ENCODE results near the gene MTCP1. TPM values are rescaled to one million over a fixed set of nuclear protein-coding genes. Genes with fewer than 3 reads are reported as not detected.

Gene MTCP1
- total and polyA plus RNA-seq, 2 of the 8 experiments (the other 6 are each of a cell fraction or from before 2014, with no cell fraction given), result 1.2 to 12.3 TPM

GRCh38 chrX:155115174-155115819 lies 44.4 kb upstream of the MTCP1 start:
- ChIA-PET POLR2A (ENCODE audit: partially characterized antibody) (no interaction called here), CTCF (ENCODE audit: partially characterized antibody) (no interaction called here)
- H3K9ac ChIP-seq (replicated peaks in 1 of 4; ENCODE audit: extremely low read depth in 1 of 4, low read depth in 3 of 4, low read length in 3 of 4), result no peak overlapping the region
- H3K4me1 ChIP-seq (replicated peaks in 1 of 4; ENCODE audit: control insufficient read depth in 3 of 4, insufficient read depth in 4 of 4, low read length in 3 of 4), result no peaks in the 10 kb centered on the region
- H3K27ac ChIP-seq (ENCODE audit: low read depth, low read length), result no peak overlapping the region
- no peak overlapping the region for H2AK5ac ChIP-seq (ENCODE audit: low read depth, low read length)
- no peaks in the 10 kb centered on the region for H3K79me1 ChIP-seq (ENCODE audit: low read depth, low read length)
- DNase-seq (ENCODE audit: low read depth in 1 of 2, low spot score in 2 of 2) (no peak), FAIRE-seq (no peak)
- H3K56ac ChIP-seq (replicated peaks; ENCODE audit: insufficient read length, low read depth, low read length), result no peak overlapping the region
- H4K20me1 ChIP-seq (replicated peaks in 1 of 2; ENCODE audit: control insufficient read depth in 1 of 2, insufficient read depth in 2 of 2, low read length in 2 of 2), result no peaks in the 10 kb centered on the region
- no peak overlapping the region for H2BK20ac ChIP-seq (ENCODE audit: low read length)
- WGBS, 2 experiments (ENCODE audit: extremely low coverage in 1 of 2, insufficient coverage in 1 of 2, insufficient read length in 1 of 2, insufficient replicate concordance in 2 of 2, low coverage in 1 of 2, low lambda C conversion rate in 2 of 2, missing lambda C conversion rate in 1 of 2), result 93% methylated on average over 1 of the region's 1 CpG; no CpG with 5 or more reads in 1 of the 2 experiments
- H2BK5ac ChIP-seq (ENCODE audit: low read depth, low read length), result no peak overlapping the region
- no peaks in the 10 kb centered on the region for H3K23me2 ChIP-seq (ENCODE audit: low read depth, low read length)
- no peak overlapping the region for H2BK12ac ChIP-seq (ENCODE audit: low read depth, low read length)
- H3K23ac ChIP-seq (ENCODE audit: insufficient read length), result no peak overlapping the region
- no peak overlapping the region for H3K14ac ChIP-seq (ENCODE audit: insufficient read length)
- no peak overlapping the region for H2AFZ ChIP-seq (ENCODE audit: low read length)
- H3K18ac ChIP-seq (ENCODE audit: extremely low read depth, low read length), result no peak overlapping the region
- no peak overlapping the region for H2BK120ac ChIP-seq (replicated peaks; ENCODE audit: low read depth, low read length)
- H4K8ac ChIP-seq (ENCODE audit: extremely low read depth, insufficient read depth, low read length), result no peak overlapping the region
- H2BK15ac ChIP-seq (ENCODE audit: low read length), result no peak overlapping the region
- H4K5ac ChIP-seq (ENCODE audit: insufficient read length, low read depth, low read length), result no peak overlapping the region
- no peaks in the 10 kb centered on the region for H3K9me3 ChIP-seq (ENCODE audit: insufficient read depth in 2 of 2, low read depth in 1 of 2, low read length in 1 of 2)
- no peaks in the 10 kb centered on the region for H3K79me2 ChIP-seq (ENCODE audit: control insufficient read depth in 1 of 2, insufficient read depth in 2 of 2, low read length in 2 of 2)
- H3K4ac ChIP-seq (replicated peaks; ENCODE audit: insufficient read length, low read depth, low read length), result no peak overlapping the region
- H3K36me3 ChIP-seq (ENCODE audit: control insufficient read depth in 2 of 4, insufficient read depth in 4 of 4, low read length in 3 of 4), result peaks cover 0 to 4% (median 0%) of the 10 kb centered on the region in 4 experiments; a peak in 4 of 8 replicates
- H3K27me3 ChIP-seq (replicated peaks in 1 of 4; ENCODE audit: control insufficient read depth in 3 of 4, extremely low read depth in 1 of 4, insufficient read depth in 3 of 4, low read length in 3 of 4), result no peaks in the 10 kb centered on the region
- no peak overlapping the region for H3K4me2 ChIP-seq (ENCODE audit: insufficient read depth in 1 of 2, low read depth in 2 of 2, low read length in 2 of 2)
- no peak for TF ChIP-seq ATF3 (IDR thresholded peaks at IDR 0.05; ENCODE audit: insufficient read depth, low read depth, low read length)
- TF ChIP-seq TAF7 (optimal IDR thresholded peaks at IDR 0.05; ENCODE audit: borderline replicate concordance, low read depth, low read length), result no peak
- no peak for TF ChIP-seq EGR1 (IDR thresholded peaks at IDR 0.05; ENCODE audit: borderline replicate concordance, low read depth, low read length)
- TF ChIP-seq POLR2AphosphoS5 (IDR thresholded peaks at IDR 0.05; ENCODE audit: low read depth, low read length), result no peak
- no peak for TF ChIP-seq CREB1 (IDR thresholded peaks at IDR 0.05)
- TF ChIP-seq NANOG (IDR thresholded peaks at IDR 0.05; ENCODE audit: insufficient read depth, low read depth, low read length, poor library complexity, severe bottlenecking), result no peak
- no peak for TF ChIP-seq YY1 (IDR thresholded peaks at IDR 0.05; ENCODE audit: low read depth, low read length)
- no peak for TF ChIP-seq SP2 (IDR thresholded peaks at IDR 0.05; ENCODE audit: low read length)
- no peak for TF ChIP-seq RFX5 (IDR thresholded peaks at IDR 0.05; ENCODE audit: borderline replicate concordance, low read depth, low read length)
- TF ChIP-seq ASH2L (IDR thresholded peaks at IDR 0.05; ENCODE audit: low read length), result no peak
- no peak for TF ChIP-seq POLR2A (IDR thresholded peaks at IDR 0.05; ENCODE audit: control extremely low read depth in 1 of 2, low read depth in 2 of 2, low read length in 2 of 2)
- no peak overlapping the region for H4K91ac ChIP-seq (replicated peaks; ENCODE audit: insufficient read length, low read length)
- H3K4me3 ChIP-seq (ENCODE audit: extremely low read depth in 1 of 4, insufficient read depth in 2 of 4, low read depth in 3 of 4, low read length in 4 of 4), result no peak overlapping the region
